Occipital lobe (tissue), 2 donors: ENCODE results near the gene SELENOI. TPM values are rescaled to one million over a fixed set of nuclear protein-coding genes. Genes with fewer than 3 reads are reported as not detected.
"Not testable (repeated sequence)": the region's sequence is repeated elsewhere in the genome, so short reads cannot be mapped to it uniquely, and the experiment has no call there.

ENCODE experiments used
- DNase-seq: peaks from one replicate; lab custom pipeline; 2025; lab: John Stamatoyannopoulos, UW
- total RNA-seq: library from RNA; depleted of rRNA; stranded (reverse); fragments of >200 nt; gene quantifications from one replicate; pipeline ENCODE4 v1.2.3, GENCODE V29; 2014

Gene SELENOI
- total RNA-seq, 1 donor from 2014 or later: 70.2 TPM

- no peak for DNase-seq
Measured at GRCh38 chr2:26356111-26356510, 10.2 kb downstream of the SELENOI start.

- DNase-seq: no peak
Measured at GRCh38 chr2:26356771-26357170, 10.8 kb downstream of the SELENOI start.

- DNase-seq: no peak
Measured at GRCh38 chr2:26359886-26360473, 14.0 kb downstream of the SELENOI start.

- no peak for DNase-seq
Measured at GRCh38 chr2:26363323-26363722, 17.4 kb downstream of the SELENOI start.

GRCh38 chr2:26363958-26364357, 18.0 kb downstream of the SELENOI start:
- no peak for DNase-seq

GRCh38 chr2:26364669-26365068, 18.7 kb downstream of the SELENOI start:
- DNase-seq: no peak

- no peak for DNase-seq
Measured at GRCh38 chr2:26366957-26367356, 21.0 kb downstream of the SELENOI start.

GRCh38 chr2:26369664-26370063, 23.7 kb downstream of the SELENOI start:
- DNase-seq: not testable (repeated sequence)

- DNase-seq: not testable (repeated sequence)
Measured at GRCh38 chr2:26370909-26371308, 25.0 kb downstream of the SELENOI start.

GRCh38 chr2:26376799-26377198, 30.9 kb downstream of the SELENOI start:
- DNase-seq: no peak

- no peak for DNase-seq
Measured at GRCh38 chr2:26380281-26380680, 34.3 kb downstream of the SELENOI start.

GRCh38 chr2:26382564-26382963, 36.6 kb downstream of the SELENOI start:
- no peak for DNase-seq

- no peak for DNase-seq
Measured at GRCh38 chr2:26384183-26384582, 38.2 kb downstream of the SELENOI start.

- DNase-seq: no peak
Measured at GRCh38 chr2:26384597-26384996, 38.7 kb downstream of the SELENOI start.

- no peak for DNase-seq
Measured at GRCh38 chr2:26387189-26387588, 41.2 kb downstream of the SELENOI start.

- DNase-seq: no peak
Measured at GRCh38 chr2:26394694-26395093, 48.8 kb downstream of the SELENOI start.

- DNase-seq: no peak
Measured at GRCh38 chr2:26395394-26395793, 49.5 kb downstream of the SELENOI start.

- DNase-seq: no peak
Measured at GRCh38 chr2:26396734-26397298, 50.9 kb downstream of the SELENOI start.

GRCh38 chr2:26399771-26400376, 53.9 kb downstream of the SELENOI start:
- no peak for DNase-seq

- DNase-seq: no peak
Measured at GRCh38 chr2:26400723-26401122, 54.8 kb downstream of the SELENOI start.

GRCh38 chr2:26401739-26402541, 56.0 kb downstream of the SELENOI start, which contains the start of gene DRC1:
TSS of gene DRC1 (plus strand) at chr2:26401920. CDS start at chr2:26401990, 70 bp downstream.
- DNase-seq: peak; percentile 62

- DNase-seq: no peak
Measured at GRCh38 chr2:26407526-26407925, 61.6 kb downstream of the SELENOI start.
